IPS-18c (cell line): ENCODE data around the gene LMLN.
A peak's percentile ranks its signal among the peaks of the same experiment; 100 is the strongest.
"Not testable (repeated sequence)": the region's sequence is repeated elsewhere in the genome, so short reads cannot be mapped to it uniquely, and the experiment has no call there.

Source experiments
- H3K4me3 ChIP-seq: 2 replicates; pipeline ENCODE4 v1.7.0; 2013; ENCODE audit warnings: low read depth, mild to moderate bottlenecking, low read length, moderate library complexity; ENCODE audit not compliant: insufficient read depth
- H3K9me3 ChIP-seq: one replicate; pipeline ENCODE4 v1.6.1; 2013; ENCODE audit warnings: mild to moderate bottlenecking, low read length, moderate library complexity; ENCODE audit not compliant: control insufficient read depth, insufficient read depth

LMLN gene

GRCh38 chr3:197959891-197960693 lies at the start of gene LMLN:
Gene LMLN, plus strand, starts transcription at chr3:197960217. Its CDS starts 29 bp downstream, at chr3:197960246.
- Histone ChIP-seq H3K9me3 (peaks cover 2% of the 10 kb centered on the region), H3K4me3 (peak within 1 kb of the TSS; percentile 81)

GRCh38 chr3:197912741-197913476 lies 47.1 kb upstream of the LMLN start:
- H3K9me3 ChIP-seq = no peaks in the 10 kb centered on the region
- H3K4me3 ChIP-seq = no peak overlapping the region

- Histone ChIP-seq H3K9me3 (no peaks in the 10 kb centered on the region), H3K4me3 (no peak overlapping the region)
Measured at GRCh38 chr3:197913641-197914380, 46.2 kb upstream of the LMLN start.

- not testable (repeated sequence) for H3K4me3 ChIP-seq, H3K9me3 ChIP-seq
Measured at GRCh38 chr3:197921429-197922275, 38.4 kb upstream of the LMLN start.

- Histone ChIP-seq H3K9me3 (peaks cover 2% of the 10 kb centered on the region), H3K4me3 (no peak overlapping the region)
Measured at GRCh38 chr3:197926418-197926817, 33.6 kb upstream of the LMLN start.

GRCh38 chr3:197927578-197927977 lies 32.4 kb upstream of the LMLN start:
- not testable (repeated sequence) for H3K4me3 ChIP-seq, H3K9me3 ChIP-seq

GRCh38 chr3:197936819-197937384 lies 23.1 kb upstream of the LMLN start:
- no peak overlapping the region for H3K4me3 ChIP-seq
- no peaks in the 10 kb centered on the region for H3K9me3 ChIP-seq

- no peaks in the 10 kb centered on the region for H3K9me3 ChIP-seq
- H3K4me3 ChIP-seq = no peak overlapping the region
Measured at GRCh38 chr3:197940745-197941384, 19.2 kb upstream of the LMLN start.

GRCh38 chr3:197942956-197943556 lies 17.0 kb upstream of the LMLN start:
- no peak overlapping the region for H3K4me3 ChIP-seq

GRCh38 chr3:197949191-197949777 lies 10.7 kb upstream of the LMLN start:
- H3K9me3 ChIP-seq = no peaks in the 10 kb centered on the region
- peak overlapping the region; percentile 95 for H3K4me3 ChIP-seq

More at GRCh38 chr3:197942956-197943556, 17.0 kb upstream of the LMLN start:
- H3K9me3 ChIP-seq = no peaks in the 10 kb centered on the region

GRCh38 chr3:197949778-197950676 lies 10.0 kb upstream of the LMLN start, which contains the start of gene RPL35A:
Gene RPL35A, plus strand, starts transcription at chr3:197950190. Its CDS starts 778 bp downstream, at chr3:197950968.
- H3K4me3 ChIP-seq = peak within 1 kb of the TSS; percentile 95
- no peaks in the 10 kb centered on the region for H3K9me3 ChIP-seq

- Histone ChIP-seq H3K9me3 (no peaks in the 10 kb centered on the region), H3K4me3 (peak overlapping the region; percentile 95)
Measured at GRCh38 chr3:197950677-197951061, 9.3 kb upstream of the LMLN start.

GRCh38 chr3:197951392-197951990 lies 8.5 kb upstream of the LMLN start:
- Histone ChIP-seq H3K4me3 (peak overlapping the region; percentile 95), H3K9me3 (no peaks in the 10 kb centered on the region)

GRCh38 chr3:197952440-197952839 lies 7.6 kb upstream of the LMLN start:
- H3K4me3 ChIP-seq = no peak overlapping the region

More at GRCh38 chr3:197952440-197952839, 7.6 kb upstream of the LMLN start:
- H3K9me3 ChIP-seq = no peaks in the 10 kb centered on the region
